Activated T-cell treated with anti-CD3 and anti-CD28 coated beads for 4 hours (primary cell): ENCODE results near the gene PRKCQ.

ENCODE experiments used
- DNase-seq: peaks from one replicate; pipeline ENCODE4 v3.0.0-alpha.2; 2020

The PRKCQ gene

DNA sequence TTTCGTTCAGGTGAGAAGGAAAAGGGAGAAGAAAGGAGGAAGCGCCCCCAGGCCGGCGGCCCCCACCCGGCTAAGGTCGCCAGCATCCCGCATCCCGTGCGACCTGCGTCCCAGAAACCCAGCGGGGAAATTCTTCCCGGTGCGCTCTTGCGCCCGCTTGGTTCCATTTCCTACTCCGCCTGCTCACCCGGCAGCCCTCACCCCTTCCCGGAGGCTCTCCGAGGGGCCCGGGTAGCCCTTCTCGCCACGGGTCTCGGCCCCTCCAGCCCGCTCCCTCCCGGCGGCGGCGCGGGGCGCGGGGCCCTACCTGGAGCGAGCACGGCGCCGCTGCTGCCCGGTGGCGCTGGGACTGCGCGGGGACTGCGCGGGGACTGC lies at the start of gene PRKCQ:
PRKCQ (minus strand) TSS at position 373 of the 375 bp plus-strand sequence. CDS start 65,141 bp downstream, outside the sequence.
- DNase-seq: no peak

- no peak for DNase-seq
Observed at GRCh38 chr10:6625428-6625827, 45.4 kb upstream of the PRKCQ start.

DNA sequence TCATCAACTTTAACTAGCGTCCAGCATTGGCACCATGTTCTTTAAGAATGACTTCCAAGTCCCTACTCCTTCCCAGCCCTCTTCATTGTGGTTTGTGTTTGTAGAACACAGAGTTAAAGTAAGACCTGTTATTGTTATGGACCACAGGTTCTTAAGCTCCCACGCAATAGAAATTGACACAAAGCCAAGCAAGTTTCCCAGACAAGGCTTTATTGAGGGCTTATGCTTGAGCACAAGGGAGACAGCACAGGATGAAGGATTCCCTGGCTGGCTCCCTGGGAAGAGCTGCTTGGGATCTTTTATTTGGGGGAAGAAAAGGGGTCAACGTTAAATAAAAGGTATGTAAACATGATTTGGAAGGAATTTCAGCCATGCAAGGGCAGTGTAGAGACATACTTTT lies 44.3 kb upstream of the PRKCQ start:
- no peak for DNase-seq

GRCh38 chr10:6622921-6623320 lies 42.8 kb upstream of the PRKCQ start:
- DNase-seq: no peak

DNA sequence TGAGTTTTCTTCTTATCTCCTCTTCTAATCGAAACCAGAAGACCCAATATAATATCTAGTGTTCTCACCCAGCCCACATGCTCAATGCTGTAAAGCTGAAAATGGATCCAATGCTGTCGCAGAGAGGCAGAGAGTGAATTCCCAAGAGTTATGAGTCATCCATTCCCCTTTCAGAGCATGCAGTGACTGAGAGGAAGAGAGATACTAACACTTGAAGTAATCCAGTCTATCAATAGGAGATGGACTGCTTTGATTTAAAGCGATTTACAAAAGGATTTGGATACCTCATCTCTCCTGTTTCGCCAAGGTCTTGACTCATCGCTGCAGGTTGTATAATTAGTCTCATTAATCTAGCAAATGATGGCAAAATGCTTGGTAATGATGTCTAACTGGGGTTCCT lies 41.5 kb upstream of the PRKCQ start:
- DNase-seq: no peak

DNA sequence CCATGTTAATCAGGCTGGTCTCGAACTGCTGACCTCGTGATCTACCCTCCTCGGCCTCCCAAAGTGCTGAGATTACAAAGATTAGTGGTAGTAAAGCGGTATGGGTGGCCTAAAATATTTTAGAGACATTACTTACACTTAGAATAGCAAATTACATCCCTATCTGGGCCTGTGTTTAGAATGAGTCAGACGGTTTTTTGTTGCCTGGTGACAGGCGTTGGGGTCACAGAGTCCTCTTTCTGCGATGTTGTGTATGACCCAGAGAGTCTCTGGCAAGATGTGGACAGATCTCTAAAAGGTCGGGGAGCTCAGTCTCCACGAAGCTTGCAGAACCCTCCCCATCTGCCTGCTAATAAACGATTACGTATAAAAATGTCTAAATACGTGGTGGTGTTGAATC lies 39.6 kb upstream of the PRKCQ start:
- no peak for DNase-seq

GRCh38 chr10:6618340-6618739 lies 38.3 kb upstream of the PRKCQ start:
- no peak for DNase-seq

GRCh38 chr10:6617309-6618076 lies 37.4 kb upstream of the PRKCQ start:
- DNase-seq: no peak

DNA sequence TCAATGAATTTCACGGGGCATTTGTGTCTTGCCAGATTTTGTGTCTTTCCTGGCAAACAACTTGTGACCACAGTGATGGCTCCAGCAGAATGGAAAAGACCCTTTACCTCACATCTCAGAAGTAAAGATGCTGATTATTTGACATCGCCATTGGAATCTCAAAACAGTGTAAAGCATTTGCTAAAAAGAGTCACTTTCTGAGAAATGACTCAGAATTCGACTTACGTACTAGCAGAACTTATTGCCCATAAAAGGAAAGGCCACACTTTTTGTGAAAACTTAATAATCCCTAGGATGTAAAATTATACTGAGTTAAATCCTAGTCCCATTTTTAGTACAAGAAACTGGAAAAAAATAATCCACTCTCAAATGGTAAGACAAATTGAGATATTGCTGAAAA lies 35.9 kb upstream of the PRKCQ start:
- no peak for DNase-seq

GRCh38 chr10:6612371-6612770 lies 32.3 kb upstream of the PRKCQ start:
- no peak for DNase-seq

DNA sequence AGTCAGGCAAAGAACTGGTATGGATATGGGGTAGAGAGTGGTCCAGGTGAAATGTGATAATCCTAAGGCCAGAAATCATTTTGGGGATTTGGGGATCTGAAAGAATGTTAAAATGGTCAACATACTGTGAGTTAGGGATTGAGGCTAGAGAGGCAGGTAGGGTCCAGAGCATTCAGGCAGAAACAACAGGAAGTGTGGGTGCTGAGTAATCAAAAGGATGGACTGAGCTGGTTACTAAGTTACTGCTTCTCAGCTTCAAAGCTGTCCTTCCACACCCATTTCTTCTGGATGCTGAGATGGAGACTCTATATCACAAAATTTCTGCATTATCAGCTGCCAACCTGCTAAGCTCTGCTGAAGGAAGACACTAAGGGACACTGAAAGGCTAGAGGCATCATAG lies 30.6 kb upstream of the PRKCQ start:
- no peak for DNase-seq

GRCh38 chr10:6609625-6610024 lies 29.5 kb upstream of the PRKCQ start:
- DNase-seq: no peak

GRCh38 chr10:6607778-6608177 lies 27.7 kb upstream of the PRKCQ start:
- DNase-seq: no peak

GRCh38 chr10:6607182-6607581 lies 27.1 kb upstream of the PRKCQ start:
- DNase-seq: no peak

- no peak for DNase-seq
Observed at GRCh38 chr10:6603142-6604125, 23.4 kb upstream of the PRKCQ start.

- no peak for DNase-seq
Observed at GRCh38 chr10:6602700-6603084, 22.6 kb upstream of the PRKCQ start.

- DNase-seq: no peak
Observed at GRCh38 chr10:6602026-6602699, 22.1 kb upstream of the PRKCQ start.

GRCh38 chr10:6601246-6601805 lies 21.2 kb upstream of the PRKCQ start:
- no peak for DNase-seq

- no peak for DNase-seq
Observed at GRCh38 chr10:6600224-6600987, 20.3 kb upstream of the PRKCQ start.

- DNase-seq: no peak
Observed at GRCh38 chr10:6598679-6599078, 18.6 kb upstream of the PRKCQ start.

- no peak for DNase-seq
Observed at GRCh38 chr10:6597478-6597877, 17.4 kb upstream of the PRKCQ start.

GRCh38 chr10:6595499-6595898 lies 15.4 kb upstream of the PRKCQ start:
- no peak for DNase-seq
